Panc1 (cell line): ENCODE results near the gene NAT10. TPM values are rescaled to one million over a fixed set of nuclear protein-coding genes. Genes with fewer than 3 reads are reported as not detected.

Experiments used
- ATAC-seq: fragments of 200-7000 bp; cut with Tn5 transposase; 2 replicates; pipeline ENCODE4 v1.9.1; 2020; ENCODE audit warnings: mild to moderate bottlenecking, moderate library complexity
- BruUV-seq: library from RNA; stranded (reverse); fragments of 400-500 nt; replicated peaks from 2 replicates; lab custom pipeline; 2021; lab: Mats Ljungman, UMichigan
- CTCF ChIA-PET: fragments of 300-600 bp; sonication (Branson Sonifier 250); formaldehyde crosslinking; loops from one replicate; lab custom pipeline; 2022; ENCODE audit warnings: antibody characterized with exemption; lab: Charles Lee
- POLR2A ChIA-PET: fragments of 300-600 bp; sonication (Branson Sonifier 250); formaldehyde crosslinking; loops from one replicate; lab custom pipeline; 2022; ENCODE audit warnings: antibody characterized with exemption; lab: Charles Lee
- DNase-seq: peaks from one replicate; pipeline ENCODE4 v3.0.0-alpha.2; 2010; ENCODE audit warnings: low read depth, low spot score
- H3K27ac ChIP-seq: 2 replicates; pipeline ENCODE4 v1.5.1; 2011; ENCODE audit warnings: mild to moderate bottlenecking, low read length, inconsistent platforms
- H3K27me3 ChIP-seq: fragments of 200-500 bp; sonication (Bioruptor generic); 2 replicates; pipeline ENCODE4 v1.6.0; 2014; ENCODE audit warnings: low read length, inconsistent platforms; ENCODE audit not compliant: control insufficient read depth, insufficient read depth
- H3K36me3 ChIP-seq: fragments of 200-500 bp; sonication (Bioruptor generic); 2 replicates; pipeline ENCODE4 v1.5.1; 2014; ENCODE audit warnings: inconsistent platforms, mild to moderate bottlenecking, low read length, moderate library complexity; ENCODE audit not compliant: control insufficient read depth, insufficient read depth
- H3K4me1 ChIP-seq: 2 replicates; pipeline ENCODE4 v1.5.1; 2011; ENCODE audit warnings: inconsistent platforms, mild to moderate bottlenecking, low read length, moderate library complexity; ENCODE audit not compliant: control insufficient read depth, insufficient read depth
- H3K4me3 ChIP-seq, 2 experiments: 2 replicates each; pipeline ENCODE4 v1.5.1; 2011 to 2012; ENCODE audit warnings: low read depth in 2 of 2, low read length in 2 of 2, mild to moderate bottlenecking in 2 of 2, inconsistent platforms in 1 of 2, moderate library complexity in 1 of 2
- H3K9me3 ChIP-seq: fragments of 200-500 bp; sonication (Bioruptor generic); 2 replicates; pipeline ENCODE4 v1.5.1; 2014; ENCODE audit warnings: low read depth, mild to moderate bottlenecking, inconsistent platforms, low read length, moderate library complexity; ENCODE audit not compliant: control insufficient read depth, insufficient read depth
- POLR2AphosphoS5 ChIP-seq: IDR thresholded peaks from 2 replicates; pipeline ENCODE4 v1.6.1; 2012; ENCODE audit warnings: mild to moderate bottlenecking, low read depth, low read length, moderate library complexity
- SIN3A ChIP-seq: IDR thresholded peaks from 2 replicates; pipeline ENCODE4 v1.6.1; 2012; ENCODE audit warnings: low read depth, mild to moderate bottlenecking, low read length, moderate library complexity, borderline replicate concordance; ENCODE audit not compliant: insufficient read depth
- TCF7L2 ChIP-seq: IDR thresholded peaks from 2 replicates; pipeline ENCODE4 v1.6.1; 2011; ENCODE audit warnings: mild to moderate bottlenecking, low read depth, low read length, inconsistent platforms
- in situ Hi-C: cut with HindIII; loops from 2 replicates; pipeline ENCODE4 v1.10.0; 2016; ENCODE audit warnings: low sequenced_read_pairs, low pct_unique_long_range_greater_than_20kb
- intact Hi-C: fragments of 100-400 bp; cut with micrococcal nuclease; formaldehyde crosslinking; loops from one replicate; pipeline ENCODE4 v1.10.0; 2022; ENCODE audit not compliant: unreplicated experiment
- total RNA-seq: library from RNA; stranded (reverse); gene quantifications from one replicate; pipeline ENCODE4 v1.2.1, GENCODE V29; 2021; ENCODE audit not compliant: unreplicated experiment
- TF ChIP-seq, protein P1 (sequence below): fragments of 450-650 bp; IDR thresholded peaks from 2 replicates; pipeline ENCODE4 v1.5.1; 2017; ENCODE audit warnings: mild to moderate bottlenecking
- TF ChIP-seq, protein P2 (sequence below), 2 experiments: IDR thresholded peaks; 2 replicates each; pipeline ENCODE4 v1.6.1; 2011 to 2012; ENCODE audit warnings: low read depth in 2 of 2, control low read depth in 1 of 2, low read length in 1 of 2, mild to moderate bottlenecking in 1 of 2, moderate library complexity in 1 of 2; ENCODE audit not compliant: insufficient read depth in 1 of 2

NAT10 gene
- total RNA-seq, 1 experiment from 2014 or later = 64.9 TPM

DNA sequence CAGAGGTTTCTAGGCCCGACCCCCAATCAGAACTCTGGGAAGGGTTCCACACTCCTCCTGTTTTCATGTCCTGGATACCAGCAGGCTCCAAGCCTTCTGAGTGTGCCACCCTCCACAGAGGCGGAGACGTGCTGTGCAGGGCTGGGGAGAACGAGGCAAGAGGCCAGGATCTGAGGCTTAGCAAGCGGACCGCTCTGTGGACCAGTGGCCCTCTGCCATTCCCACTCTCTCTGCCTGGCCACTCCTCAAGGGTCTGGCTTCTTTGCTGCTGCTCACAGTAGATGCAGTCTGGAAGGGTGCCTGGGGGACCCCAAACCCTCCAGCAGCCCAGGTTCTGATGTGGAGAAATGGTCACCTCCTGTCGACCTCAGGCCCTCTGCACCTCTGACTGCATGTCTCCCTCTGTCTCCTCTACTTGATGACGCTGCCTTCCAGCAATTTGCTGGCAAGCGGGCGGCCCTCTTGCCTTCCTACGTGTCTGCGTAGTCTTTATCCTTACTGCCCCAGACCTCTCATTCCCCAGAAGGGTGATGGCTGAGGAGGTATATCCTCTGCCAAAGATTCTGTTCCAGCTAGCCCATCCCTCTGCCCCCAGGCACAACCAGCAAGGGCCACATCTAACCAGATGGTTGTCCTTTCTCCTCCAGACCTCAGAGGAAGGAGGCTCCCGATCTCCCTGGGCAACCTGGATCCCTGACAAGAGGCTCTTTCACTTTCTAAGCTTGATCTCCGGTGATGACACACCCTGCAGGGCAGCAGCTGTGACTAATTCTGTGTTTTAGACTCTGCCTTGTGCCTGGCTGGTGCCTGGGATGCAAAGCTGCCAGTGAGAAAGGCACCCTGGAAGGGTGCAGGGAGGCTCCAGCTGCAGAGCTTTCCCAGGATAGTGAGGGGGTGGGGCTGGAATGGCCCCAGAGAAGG, 87.3 kb downstream of the NAT10 start:
- Histone ChIP-seq H3K27me3 (no peaks in the 10 kb centered on the region), H3K4me3 (peak overlapping the region in 1 of 2 experiments; percentile 18; a peak in 1 of 4 replicates), H3K27ac (peak overlapping the region; percentile 44; the same call in 1 of the 2 replicates), H3K36me3 (no peaks in the 10 kb centered on the region), H3K9me3 (no peaks in the 10 kb centered on the region), H3K4me1 (peaks cover 15% of the 10 kb centered on the region)
- ChIA-PET POLR2A (no interaction called here), CTCF (no interaction called here)
- ATAC-seq (peak; percentile 92), DNase-seq (no peak)
- in situ Hi-C loops (no loop called here), intact Hi-C loops (no loop called here)
- no TSS peak for BruUV-seq
- TF ChIP-seq, protein P1, sequence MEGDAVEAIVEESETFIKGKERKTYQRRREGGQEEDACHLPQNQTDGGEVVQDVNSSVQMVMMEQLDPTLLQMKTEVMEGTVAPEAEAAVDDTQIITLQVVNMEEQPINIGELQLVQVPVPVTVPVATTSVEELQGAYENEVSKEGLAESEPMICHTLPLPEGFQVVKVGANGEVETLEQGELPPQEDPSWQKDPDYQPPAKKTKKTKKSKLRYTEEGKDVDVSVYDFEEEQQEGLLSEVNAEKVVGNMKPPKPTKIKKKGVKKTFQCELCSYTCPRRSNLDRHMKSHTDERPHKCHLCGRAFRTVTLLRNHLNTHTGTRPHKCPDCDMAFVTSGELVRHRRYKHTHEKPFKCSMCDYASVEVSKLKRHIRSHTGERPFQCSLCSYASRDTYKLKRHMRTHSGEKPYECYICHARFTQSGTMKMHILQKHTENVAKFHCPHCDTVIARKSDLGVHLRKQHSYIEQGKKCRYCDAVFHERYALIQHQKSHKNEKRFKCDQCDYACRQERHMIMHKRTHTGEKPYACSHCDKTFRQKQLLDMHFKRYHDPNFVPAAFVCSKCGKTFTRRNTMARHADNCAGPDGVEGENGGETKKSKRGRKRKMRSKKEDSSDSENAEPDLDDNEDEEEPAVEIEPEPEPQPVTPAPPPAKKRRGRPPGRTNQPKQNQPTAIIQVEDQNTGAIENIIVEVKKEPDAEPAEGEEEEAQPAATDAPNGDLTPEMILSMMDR = no peak
- TF ChIP-seq POLR2AphosphoS5 (no peak), SIN3A (no peak), TCF7L2 (no peak)
- TF ChIP-seq, protein P2, sequence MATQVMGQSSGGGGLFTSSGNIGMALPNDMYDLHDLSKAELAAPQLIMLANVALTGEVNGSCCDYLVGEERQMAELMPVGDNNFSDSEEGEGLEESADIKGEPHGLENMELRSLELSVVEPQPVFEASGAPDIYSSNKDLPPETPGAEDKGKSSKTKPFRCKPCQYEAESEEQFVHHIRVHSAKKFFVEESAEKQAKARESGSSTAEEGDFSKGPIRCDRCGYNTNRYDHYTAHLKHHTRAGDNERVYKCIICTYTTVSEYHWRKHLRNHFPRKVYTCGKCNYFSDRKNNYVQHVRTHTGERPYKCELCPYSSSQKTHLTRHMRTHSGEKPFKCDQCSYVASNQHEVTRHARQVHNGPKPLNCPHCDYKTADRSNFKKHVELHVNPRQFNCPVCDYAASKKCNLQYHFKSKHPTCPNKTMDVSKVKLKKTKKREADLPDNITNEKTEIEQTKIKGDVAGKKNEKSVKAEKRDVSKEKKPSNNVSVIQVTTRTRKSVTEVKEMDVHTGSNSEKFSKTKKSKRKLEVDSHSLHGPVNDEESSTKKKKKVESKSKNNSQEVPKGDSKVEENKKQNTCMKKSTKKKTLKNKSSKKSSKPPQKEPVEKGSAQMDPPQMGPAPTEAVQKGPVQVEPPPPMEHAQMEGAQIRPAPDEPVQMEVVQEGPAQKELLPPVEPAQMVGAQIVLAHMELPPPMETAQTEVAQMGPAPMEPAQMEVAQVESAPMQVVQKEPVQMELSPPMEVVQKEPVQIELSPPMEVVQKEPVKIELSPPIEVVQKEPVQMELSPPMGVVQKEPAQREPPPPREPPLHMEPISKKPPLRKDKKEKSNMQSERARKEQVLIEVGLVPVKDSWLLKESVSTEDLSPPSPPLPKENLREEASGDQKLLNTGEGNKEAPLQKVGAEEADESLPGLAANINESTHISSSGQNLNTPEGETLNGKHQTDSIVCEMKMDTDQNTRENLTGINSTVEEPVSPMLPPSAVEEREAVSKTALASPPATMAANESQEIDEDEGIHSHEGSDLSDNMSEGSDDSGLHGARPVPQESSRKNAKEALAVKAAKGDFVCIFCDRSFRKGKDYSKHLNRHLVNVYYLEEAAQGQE (IDR thresholded peaks at IDR 0.05; ENCODE audit: insufficient read depth in 1 of 2, low read depth in 2 of 2, low read length in 1 of 2) = no peak

DNA sequence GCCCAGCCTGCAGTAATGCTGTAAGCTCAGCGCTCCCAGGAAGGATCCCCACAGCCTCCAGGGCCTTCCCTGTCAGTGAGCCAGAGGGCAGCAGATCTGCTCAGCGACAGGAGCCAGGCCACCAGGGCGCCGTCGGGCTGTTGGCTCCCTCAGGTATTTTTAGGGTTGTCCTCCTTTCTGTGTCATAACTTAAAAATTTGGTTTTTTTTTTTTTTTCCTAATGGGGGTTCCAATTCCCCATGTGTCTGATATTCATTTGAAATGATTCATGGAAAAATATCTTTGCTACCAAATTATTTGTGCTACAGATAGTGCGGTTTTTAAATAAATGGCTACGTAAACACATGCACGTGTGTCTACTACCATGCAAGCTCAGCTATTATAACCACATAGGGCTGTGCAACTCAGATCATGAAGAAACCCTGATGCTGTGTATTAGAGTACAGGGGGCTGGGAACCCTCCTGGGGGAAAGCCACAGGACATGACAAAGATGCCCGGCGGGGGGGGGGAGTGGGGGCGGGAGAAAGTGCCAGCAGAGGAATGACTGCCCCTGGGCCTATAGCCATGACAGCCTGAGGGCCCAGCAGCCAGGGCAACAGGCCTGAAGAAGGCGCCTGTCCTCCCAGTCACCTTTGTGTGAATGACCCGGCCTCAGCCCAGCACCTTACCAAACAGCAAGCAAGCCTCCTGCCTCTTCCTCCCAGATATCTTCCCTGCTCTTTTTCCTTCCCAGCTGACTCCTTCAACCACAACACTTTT, 89.3 kb downstream of the NAT10 start:
- ChIA-PET POLR2A (no interaction called here), CTCF (no interaction called here)
- no peak for DNase-seq
- no peaks in the 10 kb centered on the region for H3K36me3 ChIP-seq
- no peaks in the 10 kb centered on the region for H3K27me3 ChIP-seq
- H3K4me1 ChIP-seq = peaks cover 15% of the 10 kb centered on the region
- H3K27ac ChIP-seq = no peak overlapping the region
- in situ Hi-C loops (no loop called here), intact Hi-C loops (no loop called here)
- H3K9me3 ChIP-seq = no peaks in the 10 kb centered on the region
- no peak for ATAC-seq
- no peak overlapping the region for H3K4me3 ChIP-seq
- no peak for TF ChIP-seq POLR2AphosphoS5
- TF ChIP-seq TCF7L2 = no peak
- TF ChIP-seq, protein P1 = no peak
- TF ChIP-seq SIN3A = no peak
- TF ChIP-seq, protein P2 (IDR thresholded peaks at IDR 0.05; ENCODE audit: insufficient read depth in 1 of 2, low read depth in 2 of 2, low read length in 1 of 2) = no peak
- BruUV-seq = no TSS peak
